ENCODE data around the gene SLC48A1. TPM values are rescaled to one million over a fixed set of nuclear protein-coding genes. Genes with fewer than 3 reads are reported as not detected.

The SLC48A1 gene
- total RNA-seq, 1 donor from 2014 or later, result 65.5 TPM

DNA sequence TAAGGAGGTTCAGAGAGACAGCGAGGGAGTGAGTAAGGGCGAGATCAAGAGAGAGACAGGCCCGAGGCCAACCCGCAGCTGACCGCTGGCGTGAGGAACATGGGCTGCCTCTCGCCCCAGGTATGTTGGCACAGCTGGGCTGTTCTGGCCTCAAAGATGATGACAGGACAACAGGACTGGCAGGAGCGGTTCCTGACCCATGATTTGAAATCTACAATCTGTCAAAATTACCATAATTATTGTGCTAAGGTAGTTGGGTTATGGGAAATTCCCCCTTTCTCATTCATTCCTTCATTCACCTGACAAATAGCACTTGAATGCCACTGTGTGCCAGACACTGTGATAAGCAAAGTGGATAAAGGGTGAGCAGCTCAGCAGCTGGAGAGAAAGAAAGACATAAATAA is 42.7 kb upstream of the SLC48A1 start:
- Mint-ChIP-seq H3K36me3 (ENCODE audit: low read depth, unreplicated experiment) (peaks cover 18% of the 10 kb centered on the region), H3K27ac (ENCODE audit: unreplicated experiment) (no peak overlapping the region), H3K4me1 (ENCODE audit: unreplicated experiment) (peaks cover 19% of the 10 kb centered on the region), H3K9me3 (ENCODE audit: unreplicated experiment) (no peaks in the 10 kb centered on the region), H3K27me3 (ENCODE audit: unreplicated experiment) (peaks cover 12% of the 10 kb centered on the region), H3K4me3 (ENCODE audit: unreplicated experiment) (no peak overlapping the region)
- TF ChIP-seq, protein P1, sequence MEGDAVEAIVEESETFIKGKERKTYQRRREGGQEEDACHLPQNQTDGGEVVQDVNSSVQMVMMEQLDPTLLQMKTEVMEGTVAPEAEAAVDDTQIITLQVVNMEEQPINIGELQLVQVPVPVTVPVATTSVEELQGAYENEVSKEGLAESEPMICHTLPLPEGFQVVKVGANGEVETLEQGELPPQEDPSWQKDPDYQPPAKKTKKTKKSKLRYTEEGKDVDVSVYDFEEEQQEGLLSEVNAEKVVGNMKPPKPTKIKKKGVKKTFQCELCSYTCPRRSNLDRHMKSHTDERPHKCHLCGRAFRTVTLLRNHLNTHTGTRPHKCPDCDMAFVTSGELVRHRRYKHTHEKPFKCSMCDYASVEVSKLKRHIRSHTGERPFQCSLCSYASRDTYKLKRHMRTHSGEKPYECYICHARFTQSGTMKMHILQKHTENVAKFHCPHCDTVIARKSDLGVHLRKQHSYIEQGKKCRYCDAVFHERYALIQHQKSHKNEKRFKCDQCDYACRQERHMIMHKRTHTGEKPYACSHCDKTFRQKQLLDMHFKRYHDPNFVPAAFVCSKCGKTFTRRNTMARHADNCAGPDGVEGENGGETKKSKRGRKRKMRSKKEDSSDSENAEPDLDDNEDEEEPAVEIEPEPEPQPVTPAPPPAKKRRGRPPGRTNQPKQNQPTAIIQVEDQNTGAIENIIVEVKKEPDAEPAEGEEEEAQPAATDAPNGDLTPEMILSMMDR (IDR thresholded peaks at IDR 0.05; ENCODE audit: unreplicated experiment), result no peak
- no peak for DNase-seq (ENCODE audit: low spot score)

DNA sequence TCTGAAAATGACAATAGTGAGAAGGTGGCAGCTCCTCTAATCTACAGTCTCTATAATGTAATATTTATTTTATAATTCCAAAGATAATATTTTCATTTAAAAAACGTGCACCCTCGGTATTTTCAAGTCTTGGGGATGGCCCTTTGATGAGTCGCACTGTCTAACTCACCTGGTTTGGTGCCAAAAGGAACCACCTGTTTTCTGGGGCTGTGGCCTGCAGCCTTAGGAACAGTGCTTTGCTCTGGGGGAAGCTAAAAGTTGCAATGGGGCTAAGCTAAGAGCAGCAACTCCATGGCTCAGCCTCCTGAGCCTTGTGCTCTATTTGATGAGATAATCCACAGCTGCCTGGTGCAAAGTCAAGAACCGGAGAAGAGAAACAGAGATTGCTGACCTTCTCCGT is 41.3 kb upstream of the SLC48A1 start:
- no peaks in the 10 kb centered on the region for H3K9me3 Mint-ChIP-seq (ENCODE audit: unreplicated experiment)
- no peak overlapping the region for H3K4me3 Mint-ChIP-seq (ENCODE audit: unreplicated experiment)
- TF ChIP-seq, protein P1 (IDR thresholded peaks at IDR 0.05; ENCODE audit: unreplicated experiment), result no peak
- no peak for DNase-seq (ENCODE audit: low spot score)
- H3K36me3 Mint-ChIP-seq (ENCODE audit: low read depth, unreplicated experiment), result peaks cover 18% of the 10 kb centered on the region
- H3K27me3 Mint-ChIP-seq (ENCODE audit: unreplicated experiment), result peaks cover 12% of the 10 kb centered on the region
- H3K27ac Mint-ChIP-seq (ENCODE audit: unreplicated experiment), result no peak overlapping the region
- H3K4me1 Mint-ChIP-seq (ENCODE audit: unreplicated experiment), result peaks cover 24% of the 10 kb centered on the region

DNA sequence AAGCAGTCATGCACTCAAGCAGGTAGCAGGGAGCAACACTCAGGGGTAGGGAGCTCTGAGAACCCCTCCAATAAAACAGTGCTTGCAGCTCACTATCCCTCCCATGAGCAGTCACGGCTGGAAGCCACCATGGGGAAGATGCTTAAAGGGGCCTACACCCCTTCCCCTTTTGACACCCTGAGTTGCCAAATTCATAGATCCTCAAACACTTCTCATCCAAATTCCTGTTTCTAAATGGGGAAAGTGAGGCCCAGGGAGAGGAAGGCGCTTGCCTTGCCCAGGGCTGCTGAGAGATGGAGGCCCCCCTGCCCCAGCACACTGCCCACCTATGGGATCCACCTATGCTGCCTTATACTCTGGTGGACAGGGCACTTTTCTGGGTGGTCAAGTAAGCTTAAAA is 40.5 kb upstream of the SLC48A1 start:
- TF ChIP-seq, protein P1 (IDR thresholded peaks at IDR 0.05; ENCODE audit: unreplicated experiment), result no peak
- Mint-ChIP-seq H3K4me3 (ENCODE audit: unreplicated experiment) (no peak overlapping the region), H3K27me3 (ENCODE audit: unreplicated experiment) (peaks cover 12% of the 10 kb centered on the region), H3K9me3 (ENCODE audit: unreplicated experiment) (no peaks in the 10 kb centered on the region), H3K27ac (ENCODE audit: unreplicated experiment) (no peak overlapping the region), H3K36me3 (ENCODE audit: low read depth, unreplicated experiment) (peaks cover 24% of the 10 kb centered on the region), H3K4me1 (ENCODE audit: unreplicated experiment) (peaks cover 27% of the 10 kb centered on the region)
- no peak for DNase-seq (ENCODE audit: low spot score)

DNA sequence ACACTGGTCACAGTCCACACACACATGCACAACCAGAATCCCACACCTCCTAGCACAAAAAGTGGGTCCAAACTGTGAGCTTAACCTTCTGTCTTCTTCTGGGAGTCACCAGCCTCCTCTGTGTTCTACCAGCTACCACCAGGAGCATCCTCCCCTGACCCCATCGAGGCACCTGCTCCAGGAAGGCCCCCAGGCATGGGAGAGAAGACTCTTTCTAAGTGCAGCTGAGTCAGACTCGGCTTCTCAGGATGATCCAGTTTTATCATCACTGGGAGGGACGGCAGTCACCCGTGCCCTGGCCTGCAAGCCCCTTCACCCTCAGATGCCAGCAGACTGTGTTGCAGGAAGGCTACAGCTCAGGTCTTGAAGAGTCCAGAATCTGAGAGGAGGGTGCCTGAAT is 39.9 kb upstream of the SLC48A1 start:
- Mint-ChIP-seq H3K27ac (ENCODE audit: unreplicated experiment) (no peak overlapping the region), H3K36me3 (ENCODE audit: low read depth, unreplicated experiment) (peaks cover 23% of the 10 kb centered on the region), H3K27me3 (ENCODE audit: unreplicated experiment) (peaks cover 8% of the 10 kb centered on the region), H3K4me3 (ENCODE audit: unreplicated experiment) (no peak overlapping the region), H3K9me3 (ENCODE audit: unreplicated experiment) (no peaks in the 10 kb centered on the region), H3K4me1 (ENCODE audit: unreplicated experiment) (peaks cover 23% of the 10 kb centered on the region)
- DNase-seq (ENCODE audit: low spot score), result no peak
- TF ChIP-seq, protein P1 (IDR thresholded peaks at IDR 0.05; ENCODE audit: unreplicated experiment), result no peak

DNA sequence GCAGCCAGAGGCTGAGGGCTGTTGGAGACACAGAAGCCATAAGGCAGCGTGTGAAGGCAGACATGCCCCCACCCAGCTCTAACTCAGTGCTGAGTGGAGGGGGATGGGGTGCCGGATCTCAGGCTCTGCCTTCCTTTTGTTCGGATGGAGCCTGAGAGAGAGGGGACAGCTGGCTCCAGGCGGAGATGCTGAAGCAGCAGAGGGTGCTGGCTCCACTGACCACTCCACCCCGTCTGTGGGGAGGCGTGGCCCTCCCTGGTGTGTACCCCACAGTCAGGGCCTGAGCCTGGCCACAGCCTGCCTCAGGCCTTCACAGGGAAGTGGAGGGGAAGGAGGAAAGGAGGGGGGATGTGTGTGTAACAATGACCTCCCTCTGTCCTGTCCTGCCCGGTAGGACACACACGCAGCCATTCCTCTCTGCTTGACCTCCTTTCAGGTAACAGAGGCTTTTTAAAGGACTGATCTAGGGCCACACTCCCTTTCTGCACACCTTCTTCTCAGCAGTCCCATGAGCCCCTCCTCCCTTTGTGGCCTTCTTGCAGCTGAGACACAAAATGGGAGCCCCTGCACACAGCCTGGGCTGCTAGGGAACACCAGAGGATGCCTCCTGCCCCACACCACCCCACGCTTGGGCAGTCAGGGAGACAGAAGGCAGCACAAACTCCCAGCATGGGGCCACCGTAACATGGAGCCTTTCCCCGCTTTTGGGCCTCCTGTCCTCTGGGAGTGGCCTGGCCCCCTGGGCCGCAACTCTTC is 38.1 kb upstream of the SLC48A1 start:
- peaks cover 14% of the 10 kb centered on the region for H3K27me3 Mint-ChIP-seq (ENCODE audit: unreplicated experiment)
- H3K4me1 Mint-ChIP-seq (ENCODE audit: unreplicated experiment), result peaks cover 23% of the 10 kb centered on the region
- TF ChIP-seq, protein P1 (IDR thresholded peaks at IDR 0.05; ENCODE audit: unreplicated experiment), result no peak
- H3K9me3 Mint-ChIP-seq (ENCODE audit: unreplicated experiment), result no peaks in the 10 kb centered on the region
- H3K4me3 Mint-ChIP-seq (ENCODE audit: unreplicated experiment), result no peak overlapping the region
- H3K36me3 Mint-ChIP-seq (ENCODE audit: low read depth, unreplicated experiment), result peaks cover 29% of the 10 kb centered on the region
- H3K27ac Mint-ChIP-seq (ENCODE audit: unreplicated experiment), result peak overlapping the region; percentile 70
- peak; percentile 24 for DNase-seq (ENCODE audit: low spot score)
